Liver (tissue), 9 donors: Measurements from ENCODE around the gene MXD3. TPM values are rescaled to one million over a fixed set of nuclear protein-coding genes. Genes with fewer than 3 reads are reported as not detected.

Experiments used
- DNase-seq: peaks from one replicate; pipeline ENCODE4 v3.0.0-alpha.2; 2017; ENCODE audit warnings: low spot score
- H3K27ac ChIP-seq, 2 donors: one replicate each; pipeline ENCODE4 v1.7.0; 2013; ENCODE audit warnings: inconsistent platforms in 2 of 2, low read length in 2 of 2, control low read depth in 1 of 2, low read depth in 1 of 2, mild to moderate bottlenecking in 1 of 2
- H3K27me3 ChIP-seq, 4 donors: one replicate each; pipeline versions ENCODE4 v1.6.1 to v1.7.0; 2013; ENCODE audit warnings: low read length in 3 of 4, inconsistent platforms in 1 of 4, mild to moderate bottlenecking in 1 of 4, moderate library complexity in 1 of 4; ENCODE audit not compliant: control insufficient read depth in 4 of 4, insufficient read depth in 4 of 4
- H3K36me3 ChIP-seq, 4 donors: one replicate each; pipeline versions ENCODE4 v1.6.1 to v1.7.0; 2013; ENCODE audit warnings: low read length in 3 of 4, mild to moderate bottlenecking in 3 of 4, low read depth in 1 of 4, moderate library complexity in 1 of 4; ENCODE audit not compliant: control insufficient read depth in 4 of 4, insufficient read depth in 3 of 4
- H3K4me1 ChIP-seq, 4 donors: one replicate each; pipeline versions ENCODE4 v1.6.1 to v1.7.0; 2013; ENCODE audit warnings: low read length in 3 of 4, mild to moderate bottlenecking in 3 of 4, moderate library complexity in 1 of 4; ENCODE audit not compliant: control insufficient read depth in 4 of 4, insufficient read depth in 4 of 4
- H3K4me3 ChIP-seq, 3 donors: one replicate each; pipeline versions ENCODE4 v1.6.1 to v1.7.0; 2013; ENCODE audit warnings: low read length in 3 of 3, control low read depth in 1 of 3, low read depth in 1 of 3, mild to moderate bottlenecking in 1 of 3
- H3K9ac ChIP-seq, 2 donors: one replicate each; pipeline ENCODE4 v1.7.0; 2013; ENCODE audit warnings: low read length in 2 of 2, mild to moderate bottlenecking in 2 of 2, moderate library complexity in 2 of 2, control low read depth in 1 of 2, low read depth in 1 of 2
- H3K9me3 ChIP-seq, 4 donors: one replicate each; pipeline versions ENCODE4 v1.6.1 to v1.7.0; 2013; ENCODE audit warnings: low read length in 3 of 4; ENCODE audit not compliant: control insufficient read depth in 4 of 4
- EGR1 ChIP-seq, 2 donors: IDR thresholded peaks; 2 replicates each; pipeline ENCODE4 v1.6.1; 2016 to 2018; ENCODE audit warnings: antibody characterized with exemption in 2 of 2, low read depth in 2 of 2
- FOXA1 ChIP-seq: IDR thresholded peaks from 2 replicates; pipeline ENCODE4 v1.6.1; 2016; ENCODE audit warnings: antibody characterized with exemption
- FOXA2 ChIP-seq: IDR thresholded peaks from 2 replicates; pipeline ENCODE4 v1.6.1; 2016; ENCODE audit warnings: antibody characterized with exemption
- GABPA ChIP-seq, 2 donors: IDR thresholded peaks in 1 of 2; conservative IDR thresholded peaks in 1 of 2; 2 replicates each; pipeline ENCODE4 v1.6.1; 2016; ENCODE audit warnings: antibody characterized with exemption in 2 of 2, mild to moderate bottlenecking in 1 of 2, moderate library complexity in 1 of 2
- HNF4A ChIP-seq, 2 donors: conservative IDR thresholded peaks; 2 replicates each; pipeline ENCODE4 v1.6.1; 2016; ENCODE audit warnings: antibody characterized with exemption in 2 of 2, mild to moderate bottlenecking in 2 of 2
- HNF4G ChIP-seq: IDR thresholded peaks from 2 replicates; pipeline ENCODE4 v1.6.1; 2016; ENCODE audit warnings: antibody characterized with exemption
- JUND ChIP-seq, 2 donors: IDR thresholded peaks; 2 replicates each; pipeline ENCODE4 v1.6.1; 2016; ENCODE audit warnings: antibody characterized with exemption in 2 of 2
- MAX ChIP-seq: IDR thresholded peaks from 2 replicates; pipeline ENCODE4 v1.6.1; 2016; ENCODE audit warnings: antibody characterized with exemption
- NR2F2 ChIP-seq: IDR thresholded peaks from 2 replicates; pipeline ENCODE4 v1.6.1; 2016; ENCODE audit warnings: antibody characterized with exemption
- REST ChIP-seq: IDR thresholded peaks from 2 replicates; pipeline ENCODE4 v1.6.1; 2016; ENCODE audit warnings: antibody characterized with exemption, mild to moderate bottlenecking
- RXRA ChIP-seq, 2 donors: IDR thresholded peaks; 2 replicates each; pipeline ENCODE4 v1.6.1; 2017 to 2018; ENCODE audit warnings: antibody characterized with exemption in 2 of 2, mild to moderate bottlenecking in 1 of 2
- SP1 ChIP-seq: IDR thresholded peaks from 2 replicates; pipeline ENCODE4 v1.6.1; 2018; ENCODE audit warnings: antibody characterized with exemption, mild to moderate bottlenecking
- TAF1 ChIP-seq: conservative IDR thresholded peaks from 2 replicates; pipeline ENCODE4 v1.6.1; 2016; ENCODE audit warnings: antibody characterized with exemption, mild to moderate bottlenecking
- YY1 ChIP-seq: IDR thresholded peaks from 2 replicates; pipeline ENCODE4 v1.6.1; 2016; ENCODE audit warnings: antibody characterized with exemption, mild to moderate bottlenecking
- ZBTB33 ChIP-seq: IDR thresholded peaks from 2 replicates; pipeline ENCODE4 v1.6.1; 2016; ENCODE audit warnings: antibody characterized with exemption
- WGBS: extraction: QIAGEN DNeasy Blood & Tissue Kit; methylation state at CpG from one replicate; pipeline ENCODE4 v1.1.7; 2013; 5-methylcytosine and 5-hydroxymethylcytosine counted together
- polyA plus RNA-seq, 2 donors: library from polyadenylated mRNA; stranded (reverse) in 1 of 2; unstranded in 1 of 2; fragments of 200-250 nt in 1 of 2; fragments of >200 nt in 1 of 2; fragmentation: Nextera tagmentation in 1 of 2; extraction: Ambion mirVana in 1 of 2; gene quantifications; one replicate each; pipeline versions ENCODE4 v1.2.1 to v1.2.3, GENCODE V29; 2013 to 2015
- total RNA-seq, 2 donors: library from RNA; depleted of rRNA; stranded (reverse); fragments of >200 nt; gene quantifications; one replicate each; pipeline ENCODE4 v1.2.3, GENCODE V29; 2014
- TF ChIP-seq, protein P1 (sequence below): fragments of 150-350 bp; IDR thresholded peaks from 2 replicates; pipeline ENCODE4 v1.5.1; 2017; ENCODE audit warnings: improper control_type of control experiment, low read depth, low read length; ENCODE audit not compliant: missing input control
- TF ChIP-seq, protein P2 (sequence below): IDR thresholded peaks from 2 replicates; pipeline ENCODE4 v1.6.1; 2016; ENCODE audit warnings: antibody characterized with exemption
- donor health status: healthy.
- donor health status: healthy.
- donor health status: healthy.
- donor health status: healthy.
- donor health status: healthy.

Gene MXD3
- total and polyA plus RNA-seq, 4 donors: 1.9 to 36.8 (median 7.0) TPM

- TF ChIP-seq, protein P1, sequence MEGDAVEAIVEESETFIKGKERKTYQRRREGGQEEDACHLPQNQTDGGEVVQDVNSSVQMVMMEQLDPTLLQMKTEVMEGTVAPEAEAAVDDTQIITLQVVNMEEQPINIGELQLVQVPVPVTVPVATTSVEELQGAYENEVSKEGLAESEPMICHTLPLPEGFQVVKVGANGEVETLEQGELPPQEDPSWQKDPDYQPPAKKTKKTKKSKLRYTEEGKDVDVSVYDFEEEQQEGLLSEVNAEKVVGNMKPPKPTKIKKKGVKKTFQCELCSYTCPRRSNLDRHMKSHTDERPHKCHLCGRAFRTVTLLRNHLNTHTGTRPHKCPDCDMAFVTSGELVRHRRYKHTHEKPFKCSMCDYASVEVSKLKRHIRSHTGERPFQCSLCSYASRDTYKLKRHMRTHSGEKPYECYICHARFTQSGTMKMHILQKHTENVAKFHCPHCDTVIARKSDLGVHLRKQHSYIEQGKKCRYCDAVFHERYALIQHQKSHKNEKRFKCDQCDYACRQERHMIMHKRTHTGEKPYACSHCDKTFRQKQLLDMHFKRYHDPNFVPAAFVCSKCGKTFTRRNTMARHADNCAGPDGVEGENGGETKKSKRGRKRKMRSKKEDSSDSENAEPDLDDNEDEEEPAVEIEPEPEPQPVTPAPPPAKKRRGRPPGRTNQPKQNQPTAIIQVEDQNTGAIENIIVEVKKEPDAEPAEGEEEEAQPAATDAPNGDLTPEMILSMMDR: no peak
- TF ChIP-seq GABPA (IDR thresholded peaks at IDR 0.05 in 1 of 2, conservative IDR thresholded peaks at IDR 0.05 in 1 of 2) (no peak), HNF4A (conservative IDR thresholded peaks at IDR 0.05) (no peak), MAX (no peak), FOXA1 (no peak), JUND (IDR thresholded peaks at IDR 0.05) (no peak)
Measured at GRCh38 chr5:177334155-177334551, 22.5 kb upstream of the MXD3 start (continued).

GRCh38 chr5:177333420-177334154 lies 21.9 kb upstream of the MXD3 start:
- no peak for DNase-seq
- no peak overlapping the region for H3K4me3 ChIP-seq
- no peak overlapping the region for H3K27ac ChIP-seq
- 93% methylated on average over 16 of the region's 16 CpGs for WGBS
- TF ChIP-seq, protein P1: no peak
- TF ChIP-seq HNF4A (conservative IDR thresholded peaks at IDR 0.05) (no peak), FOXA2 (no peak), MAX (no peak), YY1 (no peak), FOXA1 (no peak), GABPA (IDR thresholded peaks at IDR 0.05 in 1 of 2, conservative IDR thresholded peaks at IDR 0.05 in 1 of 2) (no peak), TAF1 (no peak), HNF4G (no peak), EGR1 (IDR thresholded peaks at IDR 0.05; ENCODE audit: low read depth in 2 of 2) (no peak), ZBTB33 (no peak), JUND (IDR thresholded peaks at IDR 0.05) (no peak), SP1 (no peak), NR2F2 (no peak), RXRA (IDR thresholded peaks at IDR 0.05) (no peak), REST (no peak)
- TF ChIP-seq, protein P2, sequence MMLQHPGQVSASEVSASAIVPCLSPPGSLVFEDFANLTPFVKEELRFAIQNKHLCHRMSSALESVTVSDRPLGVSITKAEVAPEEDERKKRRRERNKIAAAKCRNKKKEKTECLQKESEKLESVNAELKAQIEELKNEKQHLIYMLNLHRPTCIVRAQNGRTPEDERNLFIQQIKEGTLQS: no peak
- H3K36me3 ChIP-seq: peaks cover 33 to 83% (median 48%) of the 10 kb centered on the region in 4 donors
- H3K4me1 ChIP-seq: peaks cover 0 to 8% (median 0%) of the 10 kb centered on the region in 4 donors
- H3K9ac ChIP-seq: no peak overlapping the region
- no peaks in the 10 kb centered on the region for H3K27me3 ChIP-seq
- H3K9me3 ChIP-seq: no peaks in the 10 kb centered on the region
